Right lobe of liver (tissue), 4 donors: Measurements from ENCODE around the gene TTC13.

Experiments used
- CTCF ChIP-seq, 4 donors: fragments of 200-600 bp in 3 of 4; fragments of 450-650 bp in 1 of 4; IDR thresholded peaks; one replicate each; pipeline versions ENCODE4 v1.5.1 to v1.8.0; 2016 to 2022; ENCODE audit warnings: antibody characterized with exemption in 4 of 4, mild to moderate bottlenecking in 2 of 4
- POLR2A ChIP-seq: fragments of 450-650 bp; IDR thresholded peaks from one replicate; pipeline ENCODE4 v1.6.1; 2017; ENCODE audit warnings: antibody characterized with exemption, mild to moderate bottlenecking
- donor health status: DM: no; HTN: no; CAD: no.
- donor health status: DM: no; HTN: no; CAD: no.
- donor health status: DM: no; HTN: yes; CAD: no.

- no peak for TF ChIP-seq CTCF (IDR thresholded peaks at IDR 0.05)
- no peak for TF ChIP-seq POLR2A
These were observed 117.9 kb downstream of the TTC13 start for GRCh38 chr1:230860617-230861384.
